ENCODE results near the gene METTL24.

The METTL24 gene, protein sequence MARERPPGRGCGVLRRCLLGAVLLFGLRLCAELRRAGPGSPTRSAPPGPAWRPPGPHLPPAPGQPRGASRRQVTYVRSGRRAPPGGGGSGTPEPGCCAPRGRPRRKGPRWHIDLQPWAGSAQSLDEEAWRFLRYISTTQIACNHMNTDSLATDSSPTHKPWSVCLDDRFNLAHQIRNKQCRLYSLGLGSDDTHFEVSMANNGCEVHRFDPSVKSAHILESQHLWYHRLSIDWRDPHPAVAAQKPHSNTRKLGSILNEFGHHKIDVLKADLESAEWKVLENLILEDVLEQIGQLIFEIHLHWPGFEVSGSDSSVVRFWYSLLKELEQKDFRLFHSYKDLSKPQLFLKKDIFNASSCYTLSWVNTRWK

DNA sequence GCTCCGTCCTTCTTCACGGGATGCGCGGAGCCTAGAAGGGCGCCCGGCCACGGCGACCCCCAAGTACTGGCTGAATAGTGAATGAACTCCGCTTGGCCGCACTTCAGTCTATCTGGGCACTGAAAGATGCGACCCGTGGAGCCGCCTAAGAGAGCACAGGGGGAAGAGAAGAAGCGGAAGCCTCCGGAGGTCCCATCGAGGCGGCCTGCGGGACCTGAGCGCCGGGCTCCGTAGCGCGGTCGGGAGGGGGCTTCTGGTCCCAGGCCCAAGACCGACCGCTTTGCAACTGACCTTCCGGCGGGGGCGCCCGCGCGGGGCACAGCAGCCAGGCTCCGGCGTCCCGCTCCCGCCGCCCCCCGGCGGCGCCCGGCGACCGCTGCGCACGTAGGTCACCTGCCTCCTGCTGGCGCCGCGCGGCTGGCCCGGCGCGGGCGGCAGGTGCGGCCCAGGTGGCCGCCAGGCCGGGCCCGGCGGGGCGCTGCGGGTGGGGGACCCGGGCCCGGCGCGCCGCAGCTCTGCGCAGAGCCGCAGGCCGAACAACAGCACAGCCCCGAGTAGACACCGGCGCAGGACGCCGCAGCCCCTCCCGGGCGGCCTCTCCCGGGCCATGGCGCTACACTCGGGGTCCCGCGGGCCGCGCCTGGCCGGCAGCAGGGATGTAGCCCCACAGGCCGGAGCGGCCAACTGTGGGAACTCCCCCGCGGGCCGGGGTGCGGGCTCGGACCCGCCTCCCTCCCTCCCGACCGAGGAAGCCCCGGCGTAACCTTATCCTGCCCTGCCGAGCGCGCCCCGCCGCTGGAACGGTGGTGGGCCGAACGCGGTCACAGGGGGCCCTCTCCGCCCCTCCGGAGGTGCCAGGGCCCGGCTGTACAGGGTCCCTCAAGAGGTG, at the start of gene METTL24:
TSS of gene METTL24 (minus strand) at position 686 of the 889 bp plus-strand sequence. CDS start at position 609, 77 bp downstream.
- DNase-seq (ENCODE audit: low spot score): peak; percentile 32

DNA sequence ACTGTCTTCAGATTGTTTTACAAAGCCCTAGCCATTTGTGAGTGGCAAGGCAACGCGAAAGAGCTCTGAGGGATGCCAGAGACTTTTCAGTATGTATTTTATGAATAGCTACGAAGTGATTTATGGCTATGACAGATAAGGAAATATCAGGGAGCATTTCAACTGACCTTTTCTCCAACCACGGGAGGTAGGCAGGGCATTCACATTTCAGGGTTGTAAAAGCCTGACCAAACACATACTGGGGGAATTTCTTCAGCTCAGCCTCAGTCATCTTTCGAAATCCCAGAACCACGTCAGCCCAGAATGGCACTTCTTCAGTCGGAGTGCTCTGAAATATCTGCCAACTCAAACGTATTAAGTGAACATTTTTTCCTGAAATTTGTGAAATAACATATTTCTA, 46.5 kb upstream of the METTL24 start:
- DNase-seq (ENCODE audit: low spot score): no peak

DNA sequence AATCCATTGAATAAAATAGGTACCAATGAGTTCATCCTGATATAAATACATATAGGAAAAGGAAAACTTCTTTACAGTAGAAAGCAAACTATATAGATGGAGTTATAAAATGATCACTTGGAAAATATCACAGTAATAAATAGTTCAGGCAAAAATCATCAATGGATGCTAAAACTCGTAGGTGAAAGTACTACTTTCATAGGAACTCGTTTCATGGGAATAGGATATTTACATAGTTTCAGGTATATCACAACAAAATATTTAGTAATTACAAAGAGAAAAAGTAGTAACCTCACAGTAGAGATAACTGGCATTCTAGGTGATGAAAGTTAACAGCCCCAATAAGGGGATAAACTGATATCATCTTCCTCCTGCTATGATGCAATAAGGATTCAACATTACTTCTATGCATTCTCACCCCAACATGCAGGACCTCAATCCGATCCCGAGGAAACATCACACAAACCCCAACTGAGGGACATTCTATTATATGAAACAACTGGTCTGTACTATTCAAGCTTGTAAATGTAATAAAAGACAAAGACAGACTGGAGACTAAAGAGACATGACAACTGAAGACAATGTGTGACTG, 43.5 kb upstream of the METTL24 start:
- no peak for DNase-seq (ENCODE audit: low spot score)

DNA sequence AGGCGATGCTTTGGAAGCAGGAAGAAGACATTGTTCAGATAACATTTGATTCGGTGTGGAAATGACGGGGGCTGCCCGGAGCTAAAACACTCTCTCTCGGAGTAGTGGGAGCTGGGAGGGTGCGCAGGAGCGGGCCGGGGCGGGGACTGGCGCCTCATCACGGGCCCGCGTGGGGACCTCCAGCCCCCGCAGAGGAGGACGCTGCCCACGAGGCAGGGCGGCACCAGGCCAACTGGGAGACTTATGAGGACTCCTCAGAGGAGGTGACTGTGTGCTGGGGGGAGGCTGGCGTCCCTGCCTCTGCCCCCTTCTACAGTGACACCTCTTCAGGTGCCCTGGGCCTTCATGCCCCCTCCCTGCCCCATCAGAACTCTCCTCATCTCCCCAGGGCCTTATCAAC, 42.1 kb upstream of the METTL24 start:
- DNase-seq (ENCODE audit: low spot score): no peak

DNA sequence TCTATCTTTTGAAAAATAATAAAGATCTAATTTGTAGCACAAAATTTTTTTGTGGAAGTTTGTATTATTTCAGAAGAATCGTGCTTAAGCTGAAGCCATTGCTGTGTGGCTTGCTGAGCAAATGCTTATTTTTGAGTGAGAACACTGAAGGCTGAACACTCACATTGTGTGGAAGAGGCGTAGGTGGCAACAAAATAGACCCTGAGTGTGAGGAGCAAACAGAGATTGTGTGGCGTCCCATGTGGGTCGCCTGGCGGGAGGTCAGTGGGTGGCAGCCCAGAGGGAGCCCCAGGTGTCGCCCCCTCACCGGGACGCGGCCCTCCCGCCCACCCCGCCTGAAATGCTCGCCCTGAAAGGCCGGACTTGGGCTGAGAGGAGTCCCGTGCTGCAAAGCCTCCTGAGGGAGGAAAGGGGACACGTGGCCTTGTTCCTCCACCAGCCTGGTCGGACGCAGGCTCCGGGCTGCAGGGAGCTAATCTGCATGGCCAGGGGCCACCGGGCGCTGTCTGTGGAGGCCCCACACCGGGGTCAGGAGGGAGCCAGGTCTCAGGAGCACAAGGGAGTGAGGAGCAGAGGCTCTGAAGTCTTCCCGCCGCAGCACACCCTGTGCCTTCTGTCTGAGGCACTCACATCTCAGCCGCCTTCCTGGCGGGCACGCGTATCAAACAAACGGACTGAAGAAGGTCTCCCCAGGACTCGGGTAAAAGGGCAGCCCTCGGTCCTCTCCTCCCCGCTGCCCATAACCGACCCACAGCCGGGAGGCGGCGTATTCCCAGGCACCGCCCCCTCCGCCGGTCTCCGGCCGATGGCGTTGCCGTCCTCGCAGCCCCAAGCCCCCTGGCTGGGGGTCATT, 41.3 kb upstream of the METTL24 start:
- DNase-seq (ENCODE audit: low spot score): no peak

DNA sequence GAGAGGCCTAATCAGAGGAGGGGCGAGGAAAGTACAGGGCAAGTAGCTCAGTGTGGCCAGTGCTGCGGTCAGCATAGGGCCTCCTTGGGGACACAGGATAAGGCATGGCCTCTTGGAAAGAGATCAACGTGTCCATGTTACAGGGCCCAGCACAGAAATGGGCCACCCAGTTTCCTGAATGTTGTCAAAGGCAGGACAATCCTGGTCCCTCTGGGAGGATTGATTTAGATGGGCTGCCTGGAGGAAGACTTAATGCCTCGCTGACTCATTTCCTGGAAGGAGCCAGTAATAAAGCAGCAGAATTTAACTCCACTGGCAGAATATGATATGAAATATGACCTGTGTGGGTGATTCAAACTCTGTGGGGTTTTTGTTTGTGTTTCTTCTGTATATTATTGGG, 40.6 kb upstream of the METTL24 start:
- DNase-seq (ENCODE audit: low spot score): no peak

DNA sequence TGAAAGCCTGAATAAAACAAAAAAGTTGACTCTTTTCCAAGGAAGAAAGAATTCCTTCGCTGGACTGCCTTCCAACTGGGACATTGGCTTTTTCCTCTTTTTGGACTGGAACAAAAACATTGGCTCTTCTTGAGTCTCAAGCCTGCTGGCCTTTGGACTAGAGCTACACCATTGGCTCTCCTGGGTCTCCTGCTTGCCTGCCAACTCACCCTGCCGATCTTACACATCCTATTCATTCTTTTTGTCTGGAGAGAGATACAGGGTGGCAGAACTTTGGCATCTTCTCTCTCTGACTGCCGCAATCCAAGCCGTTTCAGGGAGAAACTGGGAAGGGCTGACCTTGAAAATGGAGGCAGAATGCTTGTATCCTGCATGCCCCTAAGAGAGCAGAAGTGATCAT, 37.1 kb upstream of the METTL24 start:
- no peak for DNase-seq (ENCODE audit: low spot score)

DNA sequence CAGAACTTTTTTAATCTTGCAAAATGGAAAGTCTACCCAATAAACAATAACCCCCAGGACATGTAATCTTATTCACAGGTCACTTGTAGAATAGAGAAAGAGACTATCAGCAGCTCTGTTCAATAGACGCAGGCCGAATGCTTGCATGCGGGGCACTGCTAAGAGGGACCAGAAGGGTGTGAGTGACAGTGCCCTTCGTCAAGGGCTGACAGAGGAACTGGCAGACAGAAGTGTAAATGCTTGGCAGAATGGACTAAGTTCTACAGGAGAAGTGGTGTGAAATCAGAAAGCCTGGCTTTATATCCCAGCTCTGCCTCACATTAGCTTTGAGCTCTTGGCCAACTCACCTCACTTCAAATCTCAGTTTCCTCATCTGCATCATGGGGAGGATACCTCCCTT, 36.3 kb upstream of the METTL24 start:
- no peak for DNase-seq (ENCODE audit: low spot score)

DNA sequence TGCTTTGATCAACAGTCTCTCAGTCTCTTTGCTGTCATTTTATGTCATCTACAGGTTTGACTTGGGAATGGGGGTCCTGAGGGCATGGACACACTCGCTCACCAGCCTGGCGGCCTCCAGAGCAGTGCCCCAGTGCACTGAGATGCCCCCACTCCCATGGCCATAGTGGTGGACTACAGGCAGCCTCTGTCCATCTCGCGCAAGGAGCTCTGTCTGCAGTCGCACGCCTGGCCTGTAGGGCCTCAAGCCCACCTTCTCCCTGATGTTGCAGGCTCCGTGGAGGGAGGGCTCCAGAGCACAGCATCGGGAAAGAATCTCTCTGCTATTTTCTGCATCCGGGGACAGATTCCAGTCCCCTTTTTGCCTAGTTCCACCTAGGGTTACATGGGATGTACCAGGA, 34.6 kb upstream of the METTL24 start:
- DNase-seq (ENCODE audit: low spot score): no peak

DNA sequence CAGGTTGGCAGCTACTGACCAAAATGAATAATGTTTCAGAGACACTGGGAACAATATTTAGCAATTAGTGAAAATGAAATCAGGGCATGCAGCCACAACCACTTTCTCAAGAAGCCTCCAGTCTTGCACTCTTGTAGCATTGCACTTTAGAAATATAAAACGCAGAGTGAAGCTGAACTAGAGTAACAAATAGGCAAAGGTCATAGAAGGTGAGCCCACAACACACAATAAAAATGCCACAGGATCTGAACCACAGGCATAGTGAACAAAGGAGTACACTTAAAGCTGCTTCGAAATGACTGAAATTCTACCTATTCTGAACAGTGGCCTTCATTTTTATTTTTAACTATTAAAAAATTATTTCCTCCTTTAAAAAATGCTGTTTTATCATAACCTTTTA, 32.3 kb upstream of the METTL24 start:
- no peak for DNase-seq (ENCODE audit: low spot score)

DNA sequence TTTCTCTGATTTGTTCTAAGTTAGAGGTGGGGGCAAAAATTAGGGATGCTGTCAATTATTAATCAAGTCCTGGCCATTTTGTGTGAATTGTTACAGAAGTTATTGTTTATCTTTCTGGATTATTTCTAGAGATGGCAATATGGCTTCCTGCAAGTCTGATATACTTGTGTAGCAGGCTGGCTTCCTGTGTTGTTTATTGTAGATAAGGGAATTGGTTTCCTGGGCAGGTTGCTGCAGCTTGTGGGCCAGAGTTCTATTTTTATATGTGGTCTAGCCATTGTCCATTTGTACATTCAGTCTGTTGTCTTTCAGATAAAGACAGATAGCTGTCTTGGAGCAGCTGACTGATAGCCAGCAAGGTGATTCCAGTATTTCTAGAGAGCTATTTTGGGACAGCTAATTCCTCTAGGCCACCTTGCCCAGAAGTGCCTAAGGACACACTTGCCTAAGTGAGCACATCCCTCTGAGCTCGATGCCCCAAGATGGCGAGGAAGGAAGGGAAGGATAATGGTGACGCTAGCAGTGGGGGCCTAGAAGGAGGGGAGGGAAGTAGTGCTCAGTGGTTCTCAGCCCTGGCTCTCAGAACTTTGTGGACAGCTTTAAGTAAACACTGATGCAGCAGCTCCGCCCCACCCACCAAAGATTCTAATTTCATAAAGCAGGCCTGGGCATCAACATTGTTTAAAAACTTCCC, 31.7 kb upstream of the METTL24 start:
- DNase-seq (ENCODE audit: low spot score): no peak

DNA sequence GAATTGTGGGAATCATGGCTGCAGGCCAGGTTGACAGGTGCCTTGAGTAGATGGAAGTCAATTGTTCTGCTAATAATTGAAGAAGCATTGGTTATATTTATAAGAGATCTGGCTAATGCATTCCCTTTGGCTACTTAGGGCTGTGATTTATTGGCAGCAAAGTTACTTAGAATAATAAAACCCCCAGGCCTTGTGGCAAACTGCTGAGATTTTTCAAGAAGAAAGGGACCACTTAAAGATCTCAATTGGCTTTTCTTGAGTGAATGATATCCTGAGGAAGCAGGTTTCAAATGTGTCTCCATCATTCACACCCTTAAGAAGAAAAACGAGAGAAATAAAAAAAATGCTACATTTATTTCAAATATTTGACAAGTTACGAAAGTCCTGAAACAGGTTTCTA, 29.8 kb upstream of the METTL24 start:
- no peak for DNase-seq (ENCODE audit: low spot score)

DNA sequence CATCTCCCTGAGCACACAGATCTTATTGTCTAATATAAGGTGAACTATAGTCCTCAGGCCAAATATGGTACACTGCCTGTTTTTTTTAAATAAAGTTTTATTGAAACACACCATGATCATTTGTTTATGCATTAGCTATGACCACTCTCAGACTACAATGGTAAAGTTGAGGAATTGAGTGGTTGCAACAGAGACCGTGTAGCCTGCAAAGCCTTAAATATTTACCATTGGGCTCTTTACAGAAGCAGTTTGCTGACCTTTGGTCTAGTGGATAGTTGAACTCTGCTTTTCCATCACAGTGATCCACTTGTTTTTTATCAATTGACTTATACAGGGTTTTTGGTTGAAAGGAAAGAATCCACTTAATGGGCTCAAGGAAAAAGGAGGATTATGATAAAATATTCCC, 27.3 kb upstream of the METTL24 start:
- no peak for DNase-seq (ENCODE audit: low spot score)

DNA sequence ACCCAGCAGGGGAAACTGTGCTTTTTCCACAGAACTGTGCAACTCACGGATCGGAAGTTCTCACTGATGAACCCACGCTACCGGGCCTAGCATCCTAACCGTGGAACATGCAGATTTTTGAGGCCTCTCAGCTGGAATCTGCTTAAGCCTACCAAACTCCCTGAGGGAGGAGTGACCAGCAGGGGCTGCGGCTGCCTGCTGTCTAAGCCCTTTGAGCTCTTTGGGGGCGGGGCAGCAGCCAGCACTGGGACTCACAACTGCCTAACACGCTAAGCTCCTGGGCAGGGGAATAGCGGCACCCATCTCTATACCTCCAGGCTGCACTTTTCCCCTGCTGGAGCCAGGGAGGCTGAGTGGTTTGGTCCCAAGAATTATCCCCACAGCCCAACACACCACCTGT, 20.4 kb upstream of the METTL24 start:
- DNase-seq (ENCODE audit: low spot score): no peak

DNA sequence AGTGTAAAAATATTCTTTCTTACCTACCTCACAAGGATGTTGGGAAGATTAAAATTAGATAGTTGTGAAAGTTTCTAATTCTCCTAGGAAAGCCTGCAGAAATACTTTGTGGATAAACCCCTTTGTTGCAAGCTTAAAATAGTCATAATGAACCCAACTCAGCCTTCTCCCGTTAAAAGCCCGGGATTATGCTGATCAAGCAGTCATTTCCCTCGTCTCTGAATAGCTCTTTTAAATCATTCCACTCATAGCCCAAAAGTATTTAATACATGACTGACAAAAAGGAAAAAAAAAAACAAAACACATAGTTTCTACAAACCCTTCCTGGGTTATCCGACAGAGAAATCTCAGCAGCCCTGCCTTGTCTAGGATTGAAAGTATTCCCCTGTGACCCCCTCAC, 10.9 kb upstream of the METTL24 start:
- DNase-seq (ENCODE audit: low spot score): no peak

DNA sequence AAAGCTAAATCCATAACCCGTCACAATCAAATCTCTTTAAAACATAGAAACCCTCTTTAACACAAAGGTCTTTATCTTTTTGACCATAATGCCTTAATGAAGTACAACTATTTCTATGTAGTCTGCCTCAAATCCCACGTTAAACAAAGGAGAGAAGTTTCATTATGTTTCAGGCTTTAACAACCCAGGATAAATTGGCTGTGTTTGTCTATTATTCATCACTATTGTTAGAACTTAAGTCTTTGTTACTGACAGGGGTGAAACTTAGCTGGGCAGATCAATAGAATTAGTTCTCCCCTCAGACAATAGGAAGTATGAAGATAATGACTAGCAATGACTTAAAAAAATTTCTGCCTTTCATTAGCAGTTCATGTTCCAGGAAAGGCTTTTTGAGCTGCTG, 10.1 kb upstream of the METTL24 start:
- no peak for DNase-seq (ENCODE audit: low spot score)

DNA sequence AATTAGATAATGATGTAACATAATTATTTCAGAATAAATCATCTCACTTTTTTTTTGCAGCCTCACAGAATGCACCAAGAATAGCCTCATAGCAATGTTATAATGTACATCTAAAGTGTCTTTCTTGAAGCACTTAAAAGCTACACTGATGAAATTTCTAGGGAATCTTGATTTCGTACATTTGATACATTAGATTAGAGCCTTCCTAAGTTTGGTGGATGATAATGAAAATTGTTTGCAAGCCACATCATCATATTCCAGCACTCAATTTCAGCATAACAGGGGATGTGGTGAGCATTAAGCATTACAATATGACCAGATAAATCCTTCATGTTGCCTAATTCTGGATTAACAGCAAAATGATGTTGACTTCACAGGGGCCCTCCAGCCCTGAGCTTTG, 9.7 kb upstream of the METTL24 start:
- no peak for DNase-seq (ENCODE audit: low spot score)

DNA sequence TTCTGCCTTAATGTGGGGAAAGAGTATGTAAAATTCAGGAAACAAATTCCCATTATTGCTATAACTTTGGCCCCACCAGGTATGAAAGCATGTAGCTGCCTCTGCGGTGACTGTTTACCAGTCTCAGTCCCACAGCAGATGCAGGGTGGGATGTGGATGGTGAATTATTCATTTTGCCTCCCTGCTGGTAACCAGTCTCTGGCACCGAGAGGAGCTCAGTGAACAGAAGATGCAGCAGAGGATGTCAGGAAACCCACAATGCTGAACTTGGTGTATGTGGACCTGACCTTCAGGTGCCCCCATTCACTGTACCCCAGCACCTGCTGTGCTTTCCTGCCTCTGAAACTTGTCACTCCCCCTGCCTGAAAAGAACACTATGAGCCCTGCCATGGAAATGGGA, 8.8 kb upstream of the METTL24 start:
- no peak for DNase-seq (ENCODE audit: low spot score)

DNA sequence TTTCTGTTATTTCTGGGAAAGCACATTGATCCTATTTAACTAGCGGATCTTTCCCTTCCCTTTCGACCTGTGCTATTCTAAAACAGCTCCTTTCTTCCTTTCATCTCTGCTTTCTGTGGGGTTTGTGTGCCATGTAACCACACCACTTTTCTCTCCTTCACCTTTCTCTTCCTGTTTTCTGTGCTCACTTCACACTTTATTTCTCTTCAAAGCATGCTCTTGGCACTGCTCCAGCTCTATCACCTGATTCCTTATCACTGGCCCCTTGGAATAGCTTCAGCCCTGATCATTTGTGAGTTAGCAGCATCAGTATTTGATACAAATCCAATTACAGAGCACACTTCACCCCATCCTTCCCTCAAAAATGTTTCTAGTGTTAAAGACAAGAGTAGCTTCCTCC, 8.1 kb upstream of the METTL24 start:
- no peak for DNase-seq (ENCODE audit: low spot score)

DNA sequence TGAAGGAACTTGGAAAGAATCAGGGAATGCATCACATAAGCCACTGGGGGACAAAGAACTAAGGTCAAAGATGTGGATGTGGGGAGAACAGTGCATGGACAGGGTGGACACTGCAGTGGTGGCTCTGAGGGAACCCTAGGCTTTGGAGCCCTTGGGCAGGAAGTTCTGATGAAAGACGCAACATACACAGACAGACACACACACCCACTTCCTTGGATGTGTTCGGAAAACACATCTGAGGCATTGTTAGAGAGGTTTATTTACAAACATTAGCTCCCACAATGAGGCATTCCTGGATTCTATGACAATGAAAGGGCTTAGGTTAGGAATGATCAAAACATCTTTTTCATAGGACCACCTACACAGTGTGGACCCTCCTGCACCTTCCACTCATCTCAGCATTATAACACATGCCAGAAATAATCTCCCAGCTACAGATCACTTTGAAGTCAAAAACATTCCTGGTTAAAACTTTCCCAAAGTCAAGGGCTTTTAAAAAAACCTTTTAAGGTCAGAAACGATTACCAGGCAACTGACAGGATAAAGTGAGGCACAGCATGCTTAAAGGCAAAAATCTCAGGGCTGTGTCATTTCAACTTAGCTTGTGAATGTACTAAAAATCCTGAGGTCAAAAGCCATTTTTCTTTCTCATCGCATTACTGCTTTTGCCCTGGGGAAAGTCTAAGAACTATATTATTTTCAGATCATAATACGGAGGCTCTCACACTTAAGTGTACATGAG, 6.4 kb upstream of the METTL24 start:
- no peak for DNase-seq (ENCODE audit: low spot score)

DNA sequence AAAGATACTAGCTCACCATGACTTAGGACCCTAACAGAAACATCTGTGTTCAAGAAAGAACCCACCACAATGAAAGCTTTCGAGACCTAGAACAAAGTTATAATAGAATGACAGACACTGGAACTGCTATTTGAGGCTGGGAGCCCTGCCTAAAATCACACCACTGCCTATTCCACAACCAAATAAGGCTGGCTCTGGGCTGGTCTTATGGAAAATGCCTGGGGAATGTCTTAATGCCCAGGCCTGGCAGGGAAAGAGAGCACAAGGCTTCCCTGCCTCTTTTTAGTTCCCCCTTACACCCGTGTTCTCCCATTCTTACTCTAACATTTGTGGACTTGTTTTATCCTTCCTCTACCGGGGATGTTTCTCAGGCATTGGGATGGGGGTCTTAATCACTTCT, 5.6 kb upstream of the METTL24 start:
- no peak for DNase-seq (ENCODE audit: low spot score)
